OCI-LY7 (cell line): Measurements from ENCODE around the gene FASTKD1. TPM values are rescaled to one million over a fixed set of nuclear protein-coding genes. Genes with fewer than 3 reads are reported as not detected.
"Not testable (repeated sequence)": the region's sequence is repeated elsewhere in the genome, so short reads cannot be mapped to it uniquely, and the experiment has no call there.

ENCODE experiments used
- BruUV-seq: library from RNA; stranded (reverse); fragments of 400-500 nt; replicated peaks from 2 replicates; lab custom pipeline; 2021; lab: Mats Ljungman, UMichigan
- CTCF ChIA-PET: fragments of 300-600 bp; sonication (Branson Sonifier 250); formaldehyde crosslinking; loops from one replicate; lab custom pipeline; 2022; ENCODE audit warnings: antibody characterized with exemption; ENCODE audit not compliant: unreplicated experiment; lab: Charles Lee
- POLR2A ChIA-PET: fragments of 300-600 bp; sonication (Branson Sonifier 250); formaldehyde crosslinking; loops from one replicate; lab custom pipeline; 2022; ENCODE audit warnings: antibody characterized with exemption; lab: Charles Lee
- DNase-seq: peaks from one replicate; pipeline ENCODE4 v3.0.0-alpha.2; 2015; ENCODE audit warnings: low spot score
- H2AFZ ChIP-seq: fragments of 200-600 bp; sonication (generic), shearing (Covaris generic); 2 replicates; pipeline ENCODE4 v1.6.1; 2014; ENCODE audit warnings: mild to moderate bottlenecking, antibody characterized with exemption, low read length, moderate library complexity
- H3K27ac ChIP-seq: fragments of 200-600 bp; sonication (generic); 2 replicates; pipeline ENCODE4 v1.5.1; 2014; ENCODE audit warnings: mixed run types, low read depth, mild to moderate bottlenecking, moderate library complexity, low read length, inconsistent platforms; ENCODE audit not compliant: poor library complexity, severe bottlenecking
- H3K36me3 ChIP-seq: fragments of 200-600 bp; sonication (generic); 2 replicates; pipeline ENCODE4 v1.6.1; 2014; ENCODE audit warnings: mild to moderate bottlenecking, antibody characterized with exemption, low read length, moderate library complexity, mixed read lengths; ENCODE audit not compliant: insufficient read depth
- H3K4me1 ChIP-seq: fragments of 200-600 bp; sonication (generic); 2 replicates; pipeline ENCODE4 v1.5.1; 2014; ENCODE audit warnings: mild to moderate bottlenecking, low read length; ENCODE audit not compliant: insufficient read depth, poor library complexity, severe bottlenecking
- H3K4me2 ChIP-seq: fragments of 200-600 bp; sonication (generic); 2 replicates; pipeline ENCODE4 v1.6.1; 2014; ENCODE audit warnings: mild to moderate bottlenecking, low read length
- H3K4me3 ChIP-seq: fragments of 200-600 bp; sonication (generic); 2 replicates; pipeline ENCODE4 v1.5.1; 2014; ENCODE audit warnings: mild to moderate bottlenecking, low read depth, low read length; ENCODE audit not compliant: poor library complexity, severe bottlenecking
- H3K79me2 ChIP-seq: fragments of 200-600 bp; sonication (generic); 2 replicates; pipeline ENCODE4 v1.6.1; 2016; ENCODE audit warnings: low read depth, mild to moderate bottlenecking, low read length, moderate library complexity, mixed read lengths; ENCODE audit not compliant: insufficient read depth
- H3K9me2 ChIP-seq: fragments of 200-600 bp; sonication (generic); 2 replicates; pipeline ENCODE4 v1.6.1; 2016; ENCODE audit warnings: mild to moderate bottlenecking, low read length, mixed read lengths; ENCODE audit not compliant: insufficient read depth
- H3K9me3 ChIP-seq: fragments of 200-600 bp; sonication (generic); 2 replicates; pipeline ENCODE4 v1.6.1; 2014; ENCODE audit warnings: mild to moderate bottlenecking, mixed run types, low read length, mixed read lengths
- H4K20me1 ChIP-seq: fragments of 200-600 bp; sonication (generic); 2 replicates; pipeline ENCODE4 v1.6.1; 2014; ENCODE audit warnings: mild to moderate bottlenecking, antibody characterized with exemption, low read length, moderate library complexity, mixed read lengths; ENCODE audit not compliant: insufficient read depth
- CTCF ChIP-seq: fragments of 200-600 bp; sonication (generic); conservative IDR thresholded peaks from 2 replicates; pipeline ENCODE4 v1.5.1; 2014; ENCODE audit warnings: mild to moderate bottlenecking, antibody characterized with exemption, low read length, moderate library complexity, mixed read lengths
- EZH2phosphoT487 ChIP-seq: fragments of 200-600 bp; sonication (generic); IDR thresholded peaks from 2 replicates; pipeline ENCODE4 v1.6.1; 2018; ENCODE audit warnings: low read depth, borderline replicate concordance, mild to moderate bottlenecking, mixed run types, antibody characterized with exemption, low read length, moderate library complexity, mixed read lengths
- intact Hi-C: fragments of 100-400 bp; cut with micrococcal nuclease; formaldehyde crosslinking; loops from one replicate; pipeline ENCODE4 v1.10.0; 2022; ENCODE audit not compliant: unreplicated experiment
- total RNA-seq, 2 experiments: library from RNA; depleted of rRNA in 1 of 2; stranded (reverse); fragments of >200 nt in 1 of 2; shearing (Covaris generic) in 1 of 2; gene quantifications; 2 replicates each; pipeline ENCODE4 v1.2.3, GENCODE V29; 2014 to 2022

Gene FASTKD1
- total RNA-seq, 2 experiments from 2014 or later: 34.6 to 54.9 TPM

GRCh38 chr2:169598982-169599381 lies 25.3 kb upstream of the FASTKD1 start:
- H2AFZ ChIP-seq: no peak overlapping the region
- TF ChIP-seq CTCF: no peak
- TF ChIP-seq EZH2phosphoT487: no peak
- H3K9me2 ChIP-seq: no peaks in the 10 kb centered on the region
- peaks cover 30% of the 10 kb centered on the region for H3K36me3 ChIP-seq
- no peak overlapping the region for H3K4me3 ChIP-seq
- intact Hi-C loops: no loop called here
- no peaks in the 10 kb centered on the region for H3K4me1 ChIP-seq
- H4K20me1 ChIP-seq: peaks cover 21% of the 10 kb centered on the region
- ChIA-PET CTCF (no interaction called here), POLR2A (interaction anchor here (0.5 to 1.2 kb wide), 4 partner anchors 14 to 1208 kb away, joined by 3 to 4 read pairs (median 3); partner anchors contain the start of gene FASTKD1)
- no peak for DNase-seq
- H3K4me2 ChIP-seq: no peak overlapping the region
- no peak overlapping the region for H3K27ac ChIP-seq
- BruUV-seq: no TSS peak
- H3K79me2 ChIP-seq: peaks cover 100% of the 10 kb centered on the region
- H3K9me3 ChIP-seq: no peaks in the 10 kb centered on the region; the same call in 1 of the 2 replicates

- H3K27ac ChIP-seq, CTCF ChIA-PET, BruUV-seq, H3K9me3 ChIP-seq, DNase-seq, intact Hi-C loops, H3K9me2 ChIP-seq, H3K4me2 ChIP-seq, H3K4me3 ChIP-seq, H2AFZ ChIP-seq, H3K4me1 ChIP-seq: not testable (repeated sequence)
- H4K20me1 ChIP-seq: peaks cover 15% of the 10 kb centered on the region
- POLR2A ChIA-PET: interaction anchor here (0.7 to 0.8 kb wide), 2 partner anchors 8 to 10 kb away, joined by 3 read pairs; no protein-coding TSS in a partner anchor
- peaks cover 100% of the 10 kb centered on the region for H3K79me2 ChIP-seq
- H3K36me3 ChIP-seq: peaks cover 32% of the 10 kb centered on the region
Measured at GRCh38 chr2:169596546-169596945, 22.9 kb upstream of the FASTKD1 start.

- Histone ChIP-seq H3K36me3 (peaks cover 45% of the 10 kb centered on the region), H3K79me2 (peaks cover 100% of the 10 kb centered on the region), H3K4me1 (peaks cover 10% of the 10 kb centered on the region), H3K9me3 (no peaks in the 10 kb centered on the region; the same call in 1 of the 2 replicates), H3K4me2 (no peak overlapping the region), H3K4me3 (no peak overlapping the region), H3K27ac (no peak overlapping the region), H2AFZ (no peak overlapping the region), H4K20me1 (peaks cover 11% of the 10 kb centered on the region; the same call in 1 of the 2 replicates), H3K9me2 (no peaks in the 10 kb centered on the region)
- DNase-seq: no peak
- intact Hi-C loops: no loop called here
- ChIA-PET CTCF (no interaction called here), POLR2A (interaction anchor here (1.1 kb wide), 1 partner anchor 18 kb away, joined by 4 read pairs; no protein-coding TSS in a partner anchor)
- no peak for TF ChIP-seq EZH2phosphoT487
- TF ChIP-seq CTCF: no peak
- BruUV-seq: no TSS peak
Measured at GRCh38 chr2:169590804-169591203, 17.1 kb upstream of the FASTKD1 start.
